Body of pancreas (tissue), 4 donors: Measurements from ENCODE around the gene MCTP1.

Experiments used
- POLR2A ChIP-seq, 3 donors: fragments of 450-650 bp; IDR thresholded peaks; one replicate each; pipeline ENCODE4 v1.6.1; 2016; ENCODE audit warnings: antibody characterized with exemption in 3 of 3, mild to moderate bottlenecking in 2 of 3
- TF ChIP-seq, protein P1 (sequence below), 7 experiments: fragments of 450-650 bp in 4 of 7; fragments of 200-600 bp in 3 of 7; sonication (generic) in 3 of 7; IDR thresholded peaks; one replicate each; pipeline ENCODE4 v1.5.1; 2016 to 2019; ENCODE audit warnings: antibody characterized with exemption in 7 of 7

- TF ChIP-seq, protein P1, sequence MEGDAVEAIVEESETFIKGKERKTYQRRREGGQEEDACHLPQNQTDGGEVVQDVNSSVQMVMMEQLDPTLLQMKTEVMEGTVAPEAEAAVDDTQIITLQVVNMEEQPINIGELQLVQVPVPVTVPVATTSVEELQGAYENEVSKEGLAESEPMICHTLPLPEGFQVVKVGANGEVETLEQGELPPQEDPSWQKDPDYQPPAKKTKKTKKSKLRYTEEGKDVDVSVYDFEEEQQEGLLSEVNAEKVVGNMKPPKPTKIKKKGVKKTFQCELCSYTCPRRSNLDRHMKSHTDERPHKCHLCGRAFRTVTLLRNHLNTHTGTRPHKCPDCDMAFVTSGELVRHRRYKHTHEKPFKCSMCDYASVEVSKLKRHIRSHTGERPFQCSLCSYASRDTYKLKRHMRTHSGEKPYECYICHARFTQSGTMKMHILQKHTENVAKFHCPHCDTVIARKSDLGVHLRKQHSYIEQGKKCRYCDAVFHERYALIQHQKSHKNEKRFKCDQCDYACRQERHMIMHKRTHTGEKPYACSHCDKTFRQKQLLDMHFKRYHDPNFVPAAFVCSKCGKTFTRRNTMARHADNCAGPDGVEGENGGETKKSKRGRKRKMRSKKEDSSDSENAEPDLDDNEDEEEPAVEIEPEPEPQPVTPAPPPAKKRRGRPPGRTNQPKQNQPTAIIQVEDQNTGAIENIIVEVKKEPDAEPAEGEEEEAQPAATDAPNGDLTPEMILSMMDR (IDR thresholded peaks at IDR 0.05), result no peak
- TF ChIP-seq POLR2A (IDR thresholded peaks at IDR 0.05), result no peak
Observed at GRCh38 chr5:94884311-94884710, 400.6 kb downstream of the MCTP1 start.
